IMR-90 (cell line): ENCODE results near the gene ZNF467. TPM values are rescaled to one million over a fixed set of nuclear protein-coding genes. Genes with fewer than 3 reads are reported as not detected.

Experiments
- ATAC-seq: fragments of 200-7000 bp; cut with Tn5 transposase; 2 replicates; pipeline ENCODE4 v1.9.1; 2020; ENCODE audit warnings: low read depth, mild to moderate bottlenecking, moderate library complexity
- BruUV-seq: library from RNA; stranded (reverse); fragments of 400-500 nt; replicated peaks from 2 replicates; lab custom pipeline; 2021; lab: Mats Ljungman, UMichigan
- CTCF ChIA-PET: fragments of 300-600 bp; formaldehyde crosslinking; extraction: SDS; loops from one replicate; lab custom pipeline; 2021; ENCODE audit warnings: antibody characterized with exemption; lab: Yijun Ruan, JAX
- POLR2A ChIA-PET: fragments of 300-600 bp; sonication (Branson Sonifier 250); formaldehyde crosslinking; loops from one replicate; lab custom pipeline; 2022; ENCODE audit warnings: antibody characterized with exemption; ENCODE audit not compliant: unreplicated experiment; lab: Charles Lee
- DNase-seq: peaks from one replicate; pipeline ENCODE4 v3.0.0; 2013
- H2AFZ ChIP-seq: replicated peaks from 2 replicates; pipeline ENCODE3; 2013; ENCODE audit warnings: low read length, mild to moderate bottlenecking; ENCODE audit not compliant: poor library complexity
- H2AK5ac ChIP-seq: 2 replicates; pipeline ENCODE4 v1.6.1; 2013; ENCODE audit warnings: low read depth, low read length, inconsistent platforms
- H2AK9ac ChIP-seq: replicated peaks from 2 replicates; pipeline ENCODE3; 2013; ENCODE audit warnings: mild to moderate bottlenecking, low read depth, low read length, moderate library complexity; ENCODE audit not compliant: poor library complexity
- H2BK120ac ChIP-seq: 2 replicates; pipeline ENCODE4 v1.6.1; 2013; ENCODE audit warnings: low read depth, low read length, inconsistent platforms
- H2BK15ac ChIP-seq: 3 replicates; pipeline ENCODE4 v1.6.1; 2013; ENCODE audit warnings: low read depth, low read length, inconsistent platforms
- H2BK20ac ChIP-seq: 2 replicates; pipeline ENCODE4 v1.6.1; 2013; ENCODE audit warnings: low read depth, mild to moderate bottlenecking, inconsistent platforms, low read length, moderate library complexity
- H2BK5ac ChIP-seq: 2 replicates; pipeline ENCODE4 v1.6.1; 2013; ENCODE audit warnings: mild to moderate bottlenecking, low read depth, low read length, inconsistent platforms; ENCODE audit not compliant: poor library complexity, severe bottlenecking
- H3K14ac ChIP-seq: replicated peaks from 2 replicates; pipeline ENCODE4 v1.6.1; 2013; ENCODE audit warnings: low read depth, low read length, inconsistent platforms
- H3K18ac ChIP-seq: 2 replicates; pipeline ENCODE4 v1.6.1; 2013; ENCODE audit warnings: low read depth, low read length, control low read depth
- H3K23ac ChIP-seq: 2 replicates; pipeline ENCODE4 v1.6.1; 2013; ENCODE audit warnings: low read depth, low read length, inconsistent platforms
- H3K27ac ChIP-seq: 2 replicates; pipeline ENCODE4 v1.5.1; 2013; ENCODE audit warnings: mild to moderate bottlenecking, control low read depth, low read length; ENCODE audit not compliant: insufficient read depth
- H3K27me3 ChIP-seq: 2 replicates; pipeline ENCODE4 v1.6.1; 2013; ENCODE audit warnings: low read length; ENCODE audit not compliant: control insufficient read depth, insufficient read depth
- H3K36me3 ChIP-seq: 2 replicates; pipeline ENCODE4 v1.6.1; 2013; ENCODE audit warnings: low read length, mixed read lengths; ENCODE audit not compliant: control insufficient read depth, insufficient read depth
- H3K4ac ChIP-seq: 2 replicates; pipeline ENCODE4 v1.6.1; 2013; ENCODE audit warnings: low read depth, low read length, inconsistent platforms
- H3K4me1 ChIP-seq: 2 replicates; pipeline ENCODE4 v1.6.1; 2013; ENCODE audit warnings: low read length, mixed read lengths; ENCODE audit not compliant: control insufficient read depth, insufficient read depth
- H3K4me2 ChIP-seq: 2 replicates; pipeline ENCODE4 v1.6.1; 2013; ENCODE audit warnings: low read depth, mild to moderate bottlenecking, control low read depth, low read length, moderate library complexity
- H3K4me3 ChIP-seq: 2 replicates; pipeline ENCODE4 v1.5.1; 2013; ENCODE audit warnings: low read depth, mild to moderate bottlenecking, control low read depth, low read length, moderate library complexity; ENCODE audit not compliant: insufficient read depth
- H3K56ac ChIP-seq: 2 replicates; pipeline ENCODE4 v1.6.1; 2013; ENCODE audit warnings: low read length, inconsistent platforms; ENCODE audit not compliant: insufficient read depth; ENCODE audit errors: extremely low read depth
- H3K79me1 ChIP-seq, 2 experiments: 2 replicates each; pipeline ENCODE4 v1.6.1; 2013; ENCODE audit warnings: low read length in 2 of 2, inconsistent platforms in 1 of 2, low read depth in 1 of 2
- H3K9ac ChIP-seq: 2 replicates; pipeline ENCODE4 v1.6.1; 2013; ENCODE audit warnings: low read depth, low read length, control low read depth
- H3K9me1 ChIP-seq: 2 replicates; pipeline ENCODE4 v1.6.1; 2013; ENCODE audit warnings: low read length, inconsistent platforms; ENCODE audit not compliant: insufficient read depth
- H3K9me3 ChIP-seq: 2 replicates; pipeline ENCODE4 v1.6.1; 2013; ENCODE audit warnings: low read length; ENCODE audit not compliant: control insufficient read depth, insufficient read depth
- H4K20me1 ChIP-seq: 2 replicates; pipeline ENCODE4 v1.6.1; 2013; ENCODE audit warnings: low read length, inconsistent platforms; ENCODE audit not compliant: insufficient read depth
- H4K5ac ChIP-seq: 2 replicates; pipeline ENCODE4 v1.6.1; 2013; ENCODE audit warnings: mild to moderate bottlenecking, low read depth, low read length, control low read depth
- H4K8ac ChIP-seq, 2 experiments: 2 replicates each; pipeline ENCODE4 v1.6.1; 2013; ENCODE audit warnings: low read depth in 2 of 2, low read length in 2 of 2, control low read depth in 1 of 2, inconsistent platforms in 1 of 2
- H4K91ac ChIP-seq: 2 replicates; pipeline ENCODE4 v1.6.1; 2013; ENCODE audit warnings: low read depth, low read length, inconsistent platforms; ENCODE audit not compliant: insufficient read depth
- BHLHE40 ChIP-seq: fragments of 150-350 bp; IDR thresholded peaks from 2 replicates; pipeline ENCODE4 v1.6.1; 2016; ENCODE audit warnings: mild to moderate bottlenecking, low read depth, low read length
- CEBPB ChIP-seq: IDR thresholded peaks from 2 replicates; pipeline ENCODE4 v1.6.1; 2012; ENCODE audit warnings: low read depth, low read length, improper control_type of control experiment
- CHD1 ChIP-seq: IDR thresholded peaks from 2 replicates; pipeline ENCODE4 v1.6.1; 2012; ENCODE audit warnings: low read depth, low read length, improper control_type of control experiment
- CTCF ChIP-seq: conservative IDR thresholded peaks from 2 replicates; pipeline ENCODE4 v1.5.1; 2012; ENCODE audit warnings: mild to moderate bottlenecking, low read depth, low read length, improper control_type of control experiment
- ELK1 ChIP-seq: fragments of 150-350 bp; IDR thresholded peaks from 2 replicates; pipeline ENCODE4 v1.6.1; 2016; ENCODE audit warnings: low read depth, mild to moderate bottlenecking, low read length, moderate library complexity, borderline replicate concordance
- MAFK ChIP-seq: IDR thresholded peaks from 2 replicates; pipeline ENCODE4 v1.6.1; 2012; ENCODE audit warnings: low read depth, low read length, improper control_type of control experiment
- MAZ ChIP-seq: IDR thresholded peaks from 2 replicates; pipeline ENCODE4 v1.6.1; 2012; ENCODE audit warnings: low read depth, mild to moderate bottlenecking, low read length, improper control_type of control experiment, moderate library complexity, borderline replicate concordance
- RAD21 ChIP-seq: IDR thresholded peaks from 2 replicates; pipeline ENCODE4 v1.6.1; 2012; ENCODE audit warnings: low read length, improper control_type of control experiment
- RCOR1 ChIP-seq: IDR thresholded peaks from 2 replicates; pipeline ENCODE4 v1.6.1; 2012; ENCODE audit warnings: mild to moderate bottlenecking, low read length, improper control_type of control experiment; ENCODE audit not compliant: insufficient replicate concordance
- RFX5 ChIP-seq: IDR thresholded peaks from 2 replicates; pipeline ENCODE4 v1.8.0; 2012; ENCODE audit warnings: low read depth, mild to moderate bottlenecking, low read length, moderate library complexity
- SMC3 ChIP-seq: fragments of 150-350 bp; IDR thresholded peaks from 2 replicates; pipeline ENCODE4 v1.6.1; 2016; ENCODE audit warnings: low read depth, mild to moderate bottlenecking, antibody characterized with exemption, low read length, moderate library complexity
- USF2 ChIP-seq: fragments of 150-350 bp; IDR thresholded peaks from 2 replicates; pipeline ENCODE4 v1.6.1; 2017; ENCODE audit warnings: mild to moderate bottlenecking, antibody characterized with exemption, low read length, low read depth
- WGBS, 2 experiments: methylation state at CpG; one replicate each; pipeline versions ENCODE4 v1.1.5 to v1.1.7; 2013; ENCODE audit warnings: missing lambda C conversion rate in 2 of 2; ENCODE audit not compliant: insufficient read length in 1 of 2; ENCODE audit errors: extremely low coverage in 2 of 2; 5-methylcytosine and 5-hydroxymethylcytosine counted together
- dilution Hi-C: fragments of 300-500 bp; cut with HindIII; formaldehyde crosslinking; loops from one replicate; pipeline ENCODE4 v1.14.3; 2018; ENCODE audit warnings: low sequenced_read_pairs; ENCODE audit not compliant: unreplicated experiment
- in situ Hi-C: fragments of 300-500 bp; cut with MboI; formaldehyde crosslinking; loops from 3 replicates; pipeline ENCODE4 v1.14.3; 2019; ENCODE audit warnings: low sequenced_read_pairs, inconsistent platforms, mixed read lengths
- intact Hi-C: fragments of 100-400 bp; cut with micrococcal nuclease; formaldehyde crosslinking; loops from 2 replicates; pipeline ENCODE4 v1.10.0; 2022
- polyA plus RNA-seq, 3 experiments: library from polyadenylated mRNA; depleted of rRNA; stranded (reverse); fragments of >200 nt; gene quantifications; 2 replicates each; pipeline ENCODE4 v1.2.3, GENCODE V29; 2012; ENCODE audit warnings: low replicate concordance in 1 of 3
- total RNA-seq: library from RNA; depleted of rRNA; stranded (reverse); fragments of >200 nt; gene quantifications from 2 replicates; pipeline ENCODE4 v1.2.3, GENCODE V29; 2012

The ZNF467 gene
- total and polyA plus RNA-seq, 2 of the 4 experiments (the other 2 are of a cell fraction) = 0.67 TPM; not detected in 1

- no peak overlapping the region for H2AFZ ChIP-seq
- H2BK5ac ChIP-seq = no peak overlapping the region
- ATAC-seq (no peak), DNase-seq (no peak)
- no peak overlapping the region for H3K4me3 ChIP-seq
- H3K9me1 ChIP-seq = peaks cover 9% of the 10 kb centered on the region; the same call in 1 of the 2 replicates
- no peak overlapping the region for H4K8ac ChIP-seq
- no TSS peak for BruUV-seq
- peaks cover 40% of the 10 kb centered on the region for H3K36me3 ChIP-seq
- no peak overlapping the region for H3K4me2 ChIP-seq
- no peak overlapping the region for H2BK20ac ChIP-seq
- in situ Hi-C loops = no loop called here
- H4K91ac ChIP-seq = no peak overlapping the region
- H3K9ac ChIP-seq = no peak overlapping the region
- H3K56ac ChIP-seq = no peak overlapping the region
- H3K18ac ChIP-seq = no peak overlapping the region
- ChIA-PET POLR2A (no interaction called here), CTCF (no interaction called here)
- no peak overlapping the region for H3K23ac ChIP-seq
- H3K79me1 ChIP-seq = peaks cover 12 to 33% of the 10 kb centered on the region in 2 experiments; a peak in 3 of 4 replicates
- no peak overlapping the region for H2AK9ac ChIP-seq
- dilution Hi-C loops = no loop called here
- no peaks in the 10 kb centered on the region for H3K27me3 ChIP-seq
- no peak overlapping the region for H2BK15ac ChIP-seq
- TF ChIP-seq CHD1 (no peak), RAD21 (no peak), USF2 (no peak), ELK1 (no peak), RFX5 (no peak), MAFK (no peak), CTCF (no peak), RCOR1 (no peak), CEBPB (no peak), BHLHE40 (no peak), SMC3 (no peak), MAZ (no peak)
- no peak overlapping the region for H2BK120ac ChIP-seq
- H3K4me1 ChIP-seq = peaks cover 10% of the 10 kb centered on the region
- H3K27ac ChIP-seq = no peak overlapping the region
- H3K9me3 ChIP-seq = peaks cover 3% of the 10 kb centered on the region; the same call in 1 of the 2 replicates
- no peak overlapping the region for H3K14ac ChIP-seq
- H2AK5ac ChIP-seq = no peak overlapping the region; the same call in 1 of the 2 replicates
- WGBS, 2 experiments = no CpG with 5 or more reads among the region's 5 CpGs
- no peak overlapping the region for H4K5ac ChIP-seq
- H3K4ac ChIP-seq = no peak overlapping the region
- intact Hi-C loops = loop anchor here (5.0 to 10.0 kb wide), 2 partner anchors 52 to 95 kb away; partner anchors contain the start of gene ZNF467
- H4K20me1 ChIP-seq = no peaks in the 10 kb centered on the region; the same call in 1 of the 2 replicates
Observed at GRCh38 chr7:149719912-149720335, 53.5 kb downstream of the ZNF467 start.
